NCI-H524 treated with DMSO at 0.1 percent for 48 hours (cell line): ENCODE results near the gene CUX1.
"Not testable (repeated sequence)": the region's sequence is repeated elsewhere in the genome, so short reads cannot be mapped to it uniquely, and the experiment has no call there.

ENCODE experiments used
- DNase-seq: peaks from one replicate; lab custom pipeline; 2025; lab: John Stamatoyannopoulos, UW

Gene CUX1

GRCh38 chr7:102008535-102009262 is 191.3 kb downstream of the CUX1 start:
- DNase-seq = no peak

DNA sequence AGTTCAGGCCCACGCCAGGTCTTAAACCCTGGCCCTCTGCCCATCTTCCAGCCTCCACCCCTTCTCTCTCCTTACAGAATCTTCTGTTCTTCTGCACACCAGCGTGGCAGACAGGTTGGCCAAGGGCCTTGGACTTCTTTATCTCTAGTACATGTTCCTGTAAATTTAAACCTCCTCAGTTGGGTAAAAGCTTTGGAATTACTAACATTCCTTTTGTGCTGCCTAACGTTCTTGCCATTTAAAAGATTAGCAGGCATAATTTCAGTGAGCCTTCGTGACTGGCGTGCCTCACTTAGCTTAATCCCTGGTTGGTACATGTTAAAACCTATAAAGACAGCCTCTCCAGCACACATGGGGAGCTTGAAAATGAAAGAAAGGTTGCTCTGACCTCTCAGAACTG is 192.2 kb downstream of the CUX1 start:
- no peak for DNase-seq

DNA sequence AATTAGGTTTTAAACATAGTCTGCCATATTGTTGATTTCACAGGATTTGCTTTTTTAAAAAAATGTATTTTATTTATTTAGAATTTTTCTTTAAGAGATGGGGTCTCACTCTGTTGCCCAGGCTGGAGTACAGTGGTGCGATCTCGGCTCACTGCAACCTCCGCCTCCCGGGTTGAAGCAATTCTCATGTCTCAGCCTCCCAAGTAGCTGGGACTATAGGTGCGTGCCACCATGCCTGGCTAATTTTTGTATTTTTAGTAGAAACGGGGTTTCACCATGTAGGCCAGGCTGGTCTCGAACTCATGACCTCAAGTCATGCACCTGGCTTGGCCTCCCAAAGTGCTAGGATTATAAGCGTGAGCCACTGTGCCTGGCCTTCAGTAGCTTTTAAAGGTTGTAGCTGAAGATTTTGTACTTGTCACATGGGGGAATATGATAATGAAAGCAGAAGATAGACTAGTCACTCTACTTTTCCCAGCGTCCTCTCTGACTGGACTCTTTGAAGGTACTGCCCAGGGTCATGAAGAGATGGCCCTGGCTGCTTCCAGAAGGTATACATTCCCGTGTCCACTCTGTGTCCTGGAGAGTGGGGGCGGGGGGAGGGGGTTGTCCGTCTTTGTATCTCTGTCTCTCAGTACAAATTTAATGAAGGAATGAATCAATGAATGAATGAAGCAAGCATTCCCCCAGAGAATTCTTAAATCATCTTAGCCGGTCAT is 194.8 kb downstream of the CUX1 start:
- DNase-seq = not testable (repeated sequence)

- DNase-seq = no peak
These were observed 195.6 kb downstream of the CUX1 start for GRCh38 chr7:102012941-102013461.

- no peak for DNase-seq
These were observed 201.4 kb downstream of the CUX1 start for GRCh38 chr7:102018876-102019275.

DNA sequence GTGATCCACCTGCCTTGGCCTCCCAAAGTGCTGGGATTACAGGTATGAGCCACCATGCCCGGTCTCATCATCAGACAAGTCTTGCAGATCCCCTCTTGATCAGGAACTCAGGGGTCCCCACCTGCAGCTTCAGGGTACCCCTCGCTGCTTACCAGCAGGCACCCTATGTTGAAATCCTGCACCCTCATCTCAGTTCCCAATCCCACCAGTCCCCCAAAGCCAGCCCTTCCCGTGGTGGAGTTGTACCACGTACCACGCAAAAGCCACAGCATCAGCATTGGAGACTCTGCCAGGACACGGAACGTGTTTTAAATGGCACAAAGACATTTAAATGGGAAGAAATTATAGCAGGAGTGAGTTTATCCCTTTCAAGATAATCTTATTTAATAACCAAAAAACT is 202.0 kb downstream of the CUX1 start:
- no peak for DNase-seq

DNA sequence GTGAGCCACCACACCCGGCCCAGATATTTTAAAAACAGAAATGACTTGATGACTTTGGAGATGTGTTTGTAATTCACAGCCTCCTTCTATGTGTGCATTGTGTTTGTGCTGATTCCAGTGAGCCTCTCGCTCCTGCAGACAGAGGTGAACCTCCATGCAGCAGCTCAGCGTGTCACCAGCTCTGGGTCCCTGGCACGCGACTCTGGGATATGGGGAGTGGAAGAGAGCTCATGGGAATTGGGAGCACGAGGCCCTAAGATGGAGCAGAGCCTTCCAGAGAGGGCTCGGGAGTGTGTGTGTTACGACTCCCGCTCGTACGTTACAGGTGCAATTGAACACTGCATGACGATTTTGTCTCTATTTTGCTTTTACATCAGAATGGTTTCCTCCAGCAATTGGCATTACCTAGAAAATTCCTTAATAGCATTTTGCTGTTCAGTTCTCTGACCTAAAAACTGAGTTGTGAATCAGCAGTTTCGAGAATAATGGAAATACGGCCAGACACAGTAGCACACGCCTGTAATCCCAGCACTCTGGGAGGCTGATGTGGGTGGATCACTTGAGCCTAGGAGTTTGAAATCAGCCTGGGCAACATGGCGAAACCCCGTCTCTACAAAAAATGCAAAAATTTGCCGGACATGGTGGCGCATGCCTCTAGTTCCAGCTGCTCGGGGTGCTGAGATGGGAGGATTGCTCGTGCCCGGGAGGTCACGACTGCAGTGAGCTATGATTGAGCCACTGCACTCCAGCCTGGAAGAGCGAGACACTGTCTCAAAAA is 204.6 kb downstream of the CUX1 start:
- no peak for DNase-seq

DNA sequence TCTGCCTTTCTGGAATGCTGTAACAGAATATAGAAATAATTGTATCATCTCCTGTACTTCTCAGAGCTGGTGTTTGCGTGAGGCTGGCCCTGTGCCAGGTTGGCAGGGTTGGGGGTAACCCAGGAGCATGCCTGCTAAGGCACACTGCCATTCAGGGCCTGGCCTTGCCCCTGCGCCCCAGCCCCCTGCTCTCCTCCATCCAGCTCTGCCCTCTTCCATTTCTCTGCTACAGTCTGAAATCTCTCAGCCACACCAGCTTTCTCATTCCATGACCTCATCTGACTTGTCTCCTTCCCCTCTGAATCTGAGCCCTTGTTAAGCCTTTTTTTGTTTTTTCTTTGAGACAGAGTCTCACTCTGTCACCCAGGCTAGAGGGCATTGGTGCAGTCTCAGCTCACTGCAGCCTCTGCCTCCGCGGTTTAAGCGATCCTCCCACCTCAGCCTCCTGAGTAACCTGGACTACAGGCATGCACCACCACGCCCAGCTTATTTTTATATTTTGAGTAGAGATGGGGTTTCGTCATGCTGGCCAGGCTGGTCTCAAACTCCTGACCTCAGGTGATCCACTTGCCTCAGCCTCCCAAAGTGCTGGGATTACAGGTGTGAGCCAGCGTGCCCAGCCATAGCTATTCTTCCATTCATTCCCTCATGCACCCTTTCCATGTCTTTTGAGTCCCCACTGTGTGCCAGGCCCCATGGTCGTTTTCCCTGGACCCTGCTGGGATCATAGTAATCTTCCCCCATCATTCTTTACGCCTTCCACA is 206.8 kb downstream of the CUX1 start:
- no peak for DNase-seq

DNA sequence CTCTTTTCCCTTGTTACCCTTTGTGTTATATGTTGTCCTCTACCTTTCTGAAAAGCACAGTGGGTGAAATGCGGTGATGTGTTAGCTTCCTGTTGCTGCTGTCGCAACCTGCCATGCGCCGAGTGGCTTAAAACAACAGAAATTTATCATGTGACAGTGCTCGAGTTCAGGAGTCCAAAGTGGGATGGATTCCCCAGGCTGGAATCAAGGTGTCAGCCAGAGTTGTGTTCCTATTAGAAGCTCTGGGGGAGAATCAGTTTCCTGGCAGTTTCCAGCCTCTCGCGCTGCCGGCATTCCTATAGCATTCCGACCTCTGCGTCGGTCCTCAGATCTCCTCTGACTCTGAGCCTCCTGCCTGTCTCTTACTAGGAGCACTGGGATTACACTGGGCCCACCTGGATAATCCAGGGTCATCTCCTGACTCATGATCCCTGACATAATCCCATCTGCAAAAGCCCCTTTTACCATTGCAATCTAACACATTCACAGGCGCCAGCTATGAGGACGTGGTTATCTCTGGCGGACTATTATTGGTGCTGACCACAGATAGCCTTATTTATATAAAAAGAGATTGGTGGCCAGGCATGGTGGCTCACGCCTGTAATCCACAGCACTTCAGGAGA is 207.5 kb downstream of the CUX1 start:
- no peak for DNase-seq

DNA sequence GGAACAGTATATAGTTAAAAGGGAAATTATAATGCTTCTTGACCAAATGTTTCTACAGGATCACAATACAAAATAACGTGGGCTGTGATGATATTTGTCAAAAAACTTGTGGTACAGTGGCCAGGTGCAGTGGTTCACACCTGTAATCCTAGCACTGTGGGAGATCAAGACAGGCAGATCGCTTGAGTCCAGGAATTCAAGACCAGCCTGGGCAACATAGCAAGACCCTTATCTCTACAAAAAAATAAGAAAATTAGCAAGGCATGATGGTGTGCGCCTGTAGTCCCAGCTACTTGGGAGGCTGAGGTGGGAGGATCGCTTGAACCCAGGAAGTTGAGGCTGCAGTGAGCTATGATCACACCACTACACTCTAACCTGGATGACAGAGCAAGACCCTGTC is 208.4 kb downstream of the CUX1 start:
- DNase-seq = not testable (repeated sequence)

GRCh38 chr7:102028206-102028826 is 210.9 kb downstream of the CUX1 start:
- no peak for DNase-seq

DNA sequence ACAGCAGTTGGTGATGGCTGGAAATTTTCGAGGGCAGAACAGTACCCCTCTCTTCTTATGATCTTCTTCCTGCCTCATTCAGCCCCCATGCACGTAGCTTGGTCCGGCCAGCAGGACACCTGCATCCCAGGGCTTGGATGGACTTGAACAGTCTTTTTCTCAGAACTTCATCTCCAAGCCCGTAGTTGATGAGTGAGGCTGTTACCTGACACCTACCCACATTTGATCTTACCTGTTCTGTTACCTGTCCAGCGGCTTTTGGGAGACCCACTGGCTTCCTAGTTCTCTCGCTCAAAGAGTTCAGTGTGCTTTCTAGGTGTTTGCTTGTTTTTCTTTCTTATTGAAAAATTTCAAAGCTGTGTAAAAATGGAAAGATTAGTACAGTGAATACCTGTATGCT is 212.2 kb downstream of the CUX1 start:
- DNase-seq = no peak

DNA sequence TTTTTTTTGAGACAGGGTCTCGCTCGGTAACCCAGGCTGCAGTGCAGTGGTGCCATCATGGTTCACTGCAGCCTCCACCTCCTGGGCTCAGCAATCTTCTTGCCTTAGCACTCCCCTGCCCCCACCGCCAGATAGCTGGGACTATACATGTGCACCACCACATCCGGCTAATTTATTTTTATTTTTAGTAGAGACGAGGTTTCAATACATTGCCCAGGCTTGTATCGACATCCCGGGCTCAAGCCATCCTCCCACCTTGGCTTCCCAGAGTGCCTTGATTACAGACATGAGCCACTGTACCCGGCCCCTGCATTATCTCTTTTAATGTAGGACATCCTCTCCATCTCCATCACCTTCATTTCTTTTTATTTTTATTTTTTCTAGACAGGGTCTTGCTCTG is 213.3 kb downstream of the CUX1 start:
- DNase-seq = no peak

DNA sequence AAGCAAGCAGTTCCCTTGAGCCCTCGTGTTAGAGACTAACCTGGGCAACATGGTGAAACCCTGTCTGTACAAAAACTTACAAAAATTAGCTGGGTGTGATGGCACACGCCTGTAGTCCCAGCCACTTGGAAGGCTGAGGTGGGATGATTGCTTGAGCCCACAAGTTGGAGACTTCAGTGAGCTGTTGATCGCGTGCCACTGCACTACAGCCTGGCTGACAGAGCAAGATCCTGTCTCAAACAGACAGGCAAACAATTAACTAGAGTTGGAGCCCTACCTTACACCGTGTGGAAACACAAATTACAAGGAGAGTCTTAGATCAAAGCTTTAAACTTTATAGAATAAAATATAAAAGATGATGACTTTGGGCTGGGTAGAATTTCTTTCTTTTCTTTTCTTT is 219.5 kb downstream of the CUX1 start:
- no peak for DNase-seq

GRCh38 chr7:102039706-102040105 is 222.3 kb downstream of the CUX1 start:
- DNase-seq = no peak

DNA sequence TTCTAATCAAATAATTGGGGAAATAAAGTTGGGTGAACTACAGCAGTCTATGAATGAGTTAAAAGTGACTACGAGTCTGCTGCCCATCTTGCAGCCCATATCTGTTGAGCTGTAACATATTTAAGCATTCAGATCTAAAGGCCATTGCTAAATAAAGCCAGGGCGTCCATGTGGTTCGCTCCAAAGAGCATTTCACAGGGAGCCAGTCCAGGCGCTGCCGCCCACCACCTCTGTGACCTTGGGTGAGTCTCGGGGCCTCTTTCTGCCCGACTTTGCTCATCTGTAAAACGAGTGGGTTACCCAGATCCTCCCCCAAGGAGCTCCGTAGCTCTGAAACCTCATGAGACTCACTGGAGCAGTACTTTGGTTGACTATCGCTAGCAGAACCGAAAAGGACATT is 223.1 kb downstream of the CUX1 start:
- no peak for DNase-seq

- no peak for DNase-seq
These were observed 224.7 kb downstream of the CUX1 start for GRCh38 chr7:102042016-102042656.

- DNase-seq = not testable (repeated sequence)
These were observed 225.4 kb downstream of the CUX1 start for GRCh38 chr7:102042796-102043195.

DNA sequence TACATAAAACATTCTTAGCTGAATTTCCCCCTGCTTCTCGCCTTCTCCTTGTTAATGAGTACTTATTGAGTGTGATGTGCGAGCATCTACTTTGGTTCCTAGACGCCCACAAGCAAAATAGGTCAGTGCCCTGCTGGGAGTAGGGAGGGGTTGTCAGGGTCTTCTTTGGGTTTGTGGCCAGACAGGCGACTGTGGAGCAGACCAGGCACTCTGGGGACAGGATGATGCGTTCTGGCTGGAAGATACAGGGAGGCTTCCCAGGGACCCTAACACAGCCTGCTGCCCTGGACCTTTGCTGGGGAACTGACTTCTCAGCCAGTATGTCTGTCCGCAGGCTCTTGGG is 227.2 kb downstream of the CUX1 start:
- DNase-seq = no peak

DNA sequence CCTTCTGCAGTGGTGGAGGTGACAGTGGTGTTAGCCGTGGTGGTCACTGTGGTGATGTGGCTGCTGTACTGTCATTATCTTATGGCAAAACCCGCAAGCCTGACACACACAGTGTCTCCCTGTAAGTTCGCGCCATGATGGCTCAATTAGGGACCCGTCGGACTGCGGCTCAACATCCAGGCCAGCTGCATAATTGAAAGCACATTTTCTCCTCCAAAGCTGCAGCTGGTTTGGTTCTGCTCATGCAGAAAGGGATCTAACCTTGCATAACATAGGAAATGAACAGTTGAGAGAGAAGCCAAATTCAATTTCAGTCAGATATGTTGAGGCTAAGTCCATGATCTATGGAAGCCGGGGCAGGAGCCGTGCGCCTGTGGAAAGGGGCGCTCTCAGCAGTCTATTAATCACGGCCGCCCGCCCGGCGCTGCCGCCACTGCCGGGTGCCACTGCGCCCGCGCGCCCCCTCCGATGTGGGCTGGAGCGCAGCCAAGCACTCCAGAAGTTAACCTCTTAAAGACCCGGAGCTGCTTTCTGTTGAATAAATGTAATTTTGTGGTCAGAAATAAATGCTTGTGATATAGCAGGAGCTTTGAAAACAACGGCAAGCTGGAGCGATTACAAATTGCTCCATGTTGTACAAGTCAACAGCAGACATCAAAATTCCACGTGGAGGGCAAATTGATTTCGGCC is 227.7 kb downstream of the CUX1 start:
- DNase-seq = peak; percentile 6
